Loucy (cell line): ENCODE data around the gene SOAT2.

Source experiments
- EZH2phosphoT487 ChIP-seq: fragments of 200-600 bp; IDR thresholded peaks from 2 replicates; pipeline ENCODE4 v1.6.1; 2018; ENCODE audit warnings: antibody characterized with exemption, mild to moderate bottlenecking, moderate library complexity, borderline replicate concordance
- TF ChIP-seq, protein P1 (sequence below): fragments of 200-600 bp; sonication (generic); conservative IDR thresholded peaks from 2 replicates; pipeline ENCODE4 v1.5.1; 2014; ENCODE audit warnings: mild to moderate bottlenecking, antibody characterized with exemption, low read length

GRCh38 chr12:53098354-53098981 is 4.8 kb upstream of the SOAT2 start:
- TF ChIP-seq, protein P1, sequence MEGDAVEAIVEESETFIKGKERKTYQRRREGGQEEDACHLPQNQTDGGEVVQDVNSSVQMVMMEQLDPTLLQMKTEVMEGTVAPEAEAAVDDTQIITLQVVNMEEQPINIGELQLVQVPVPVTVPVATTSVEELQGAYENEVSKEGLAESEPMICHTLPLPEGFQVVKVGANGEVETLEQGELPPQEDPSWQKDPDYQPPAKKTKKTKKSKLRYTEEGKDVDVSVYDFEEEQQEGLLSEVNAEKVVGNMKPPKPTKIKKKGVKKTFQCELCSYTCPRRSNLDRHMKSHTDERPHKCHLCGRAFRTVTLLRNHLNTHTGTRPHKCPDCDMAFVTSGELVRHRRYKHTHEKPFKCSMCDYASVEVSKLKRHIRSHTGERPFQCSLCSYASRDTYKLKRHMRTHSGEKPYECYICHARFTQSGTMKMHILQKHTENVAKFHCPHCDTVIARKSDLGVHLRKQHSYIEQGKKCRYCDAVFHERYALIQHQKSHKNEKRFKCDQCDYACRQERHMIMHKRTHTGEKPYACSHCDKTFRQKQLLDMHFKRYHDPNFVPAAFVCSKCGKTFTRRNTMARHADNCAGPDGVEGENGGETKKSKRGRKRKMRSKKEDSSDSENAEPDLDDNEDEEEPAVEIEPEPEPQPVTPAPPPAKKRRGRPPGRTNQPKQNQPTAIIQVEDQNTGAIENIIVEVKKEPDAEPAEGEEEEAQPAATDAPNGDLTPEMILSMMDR: no peak
- TF ChIP-seq EZH2phosphoT487: no peak
